ENCODE measurements around the gene FANK1.

Gene FANK1

DNA sequence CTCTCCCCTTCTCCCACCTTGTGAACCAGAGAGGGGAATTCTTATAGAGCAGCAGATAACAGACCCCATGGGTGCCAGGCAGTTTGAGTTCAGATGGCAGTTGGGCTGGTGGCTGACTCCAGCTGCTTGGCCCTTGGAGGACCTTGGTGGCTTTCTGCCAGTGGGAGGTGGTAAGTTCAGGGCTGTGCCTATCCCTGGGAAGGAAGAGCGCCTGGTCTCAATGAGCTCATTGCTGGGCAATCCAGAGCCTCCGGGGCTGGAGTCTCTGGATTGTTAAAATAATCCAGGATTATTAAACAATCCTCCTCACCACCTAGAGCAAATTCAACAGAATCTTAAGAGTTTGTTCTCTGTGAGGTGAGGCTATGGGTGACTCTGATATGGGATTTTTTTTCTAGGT, 105.2 kb downstream of the FANK1 start:
- no peaks in the 10 kb centered on the region for H3K27me3 ChIP-seq (replicated peaks; ENCODE audit: control insufficient read depth, insufficient read depth, low read length, poor library complexity, severe bottlenecking)
- H3K4me3 ChIP-seq (ENCODE audit: insufficient read depth, low read depth, low read length, poor library complexity, severe bottlenecking), result no peak overlapping the region
- no peak overlapping the region for H3K27ac ChIP-seq (ENCODE audit: insufficient read depth, low read length, poor library complexity, severe bottlenecking)
- DNase-seq, result no peak
- no peaks in the 10 kb centered on the region for H3K9me3 ChIP-seq (ENCODE audit: control insufficient read depth, low read length)
- no peaks in the 10 kb centered on the region for H3K36me3 ChIP-seq (ENCODE audit: control insufficient read depth, insufficient read depth, low read length)
- no peaks in the 10 kb centered on the region for H3K4me1 ChIP-seq (ENCODE audit: control insufficient read depth, insufficient read depth, low read length, poor library complexity, severe bottlenecking)

DNA sequence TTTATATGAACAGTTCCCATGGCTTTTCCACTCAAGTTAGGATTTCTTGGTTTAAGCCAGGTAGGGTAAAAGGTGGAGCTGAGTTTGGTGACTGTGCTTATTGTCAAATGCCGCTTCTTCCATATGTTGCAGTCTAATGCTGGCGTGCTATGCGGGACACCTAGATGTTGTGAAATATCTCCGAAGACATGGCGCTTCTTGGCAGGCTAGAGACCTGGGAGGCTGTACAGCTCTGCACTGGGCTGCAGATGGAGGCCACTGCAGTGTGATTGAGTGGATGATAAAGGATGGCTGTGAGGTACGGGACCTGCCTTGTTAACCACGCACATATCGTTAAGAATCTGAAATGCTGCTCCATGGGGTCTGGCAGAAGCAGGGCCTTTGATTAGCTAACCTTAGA, 108.4 kb downstream of the FANK1 start:
- no peak for DNase-seq
- no peak overlapping the region for H3K4me3 ChIP-seq (ENCODE audit: insufficient read depth, low read depth, low read length, poor library complexity, severe bottlenecking)
- no peaks in the 10 kb centered on the region for H3K9me3 ChIP-seq (ENCODE audit: control insufficient read depth, low read length)
- H3K27ac ChIP-seq (ENCODE audit: insufficient read depth, low read length, poor library complexity, severe bottlenecking), result no peak overlapping the region
- no peaks in the 10 kb centered on the region for H3K27me3 ChIP-seq (replicated peaks; ENCODE audit: control insufficient read depth, insufficient read depth, low read length, poor library complexity, severe bottlenecking)
- H3K4me1 ChIP-seq (ENCODE audit: control insufficient read depth, insufficient read depth, low read length, poor library complexity, severe bottlenecking), result no peaks in the 10 kb centered on the region
- H3K36me3 ChIP-seq (ENCODE audit: control insufficient read depth, insufficient read depth, low read length), result no peaks in the 10 kb centered on the region

GRCh38 chr10:126006264-126006663, 109.9 kb downstream of the FANK1 start:
- Histone ChIP-seq H3K27me3 (replicated peaks; ENCODE audit: control insufficient read depth, insufficient read depth, low read length, poor library complexity, severe bottlenecking) (no peaks in the 10 kb centered on the region), H3K4me1 (ENCODE audit: control insufficient read depth, insufficient read depth, low read length, poor library complexity, severe bottlenecking) (no peaks in the 10 kb centered on the region), H3K27ac (ENCODE audit: insufficient read depth, low read length, poor library complexity, severe bottlenecking) (no peak overlapping the region), H3K9me3 (ENCODE audit: control insufficient read depth, low read length) (no peaks in the 10 kb centered on the region), H3K4me3 (ENCODE audit: insufficient read depth, low read depth, low read length, poor library complexity, severe bottlenecking) (no peak overlapping the region), H3K36me3 (ENCODE audit: control insufficient read depth, insufficient read depth, low read length) (no peaks in the 10 kb centered on the region)
- DNase-seq, result no peak

- Histone ChIP-seq H3K4me3 (ENCODE audit: insufficient read depth, low read depth, low read length, poor library complexity, severe bottlenecking) (no peak overlapping the region), H3K27me3 (replicated peaks; ENCODE audit: control insufficient read depth, insufficient read depth, low read length, poor library complexity, severe bottlenecking) (no peaks in the 10 kb centered on the region), H3K9me3 (ENCODE audit: control insufficient read depth, low read length) (no peaks in the 10 kb centered on the region), H3K36me3 (ENCODE audit: control insufficient read depth, insufficient read depth, low read length) (no peaks in the 10 kb centered on the region), H3K4me1 (ENCODE audit: control insufficient read depth, insufficient read depth, low read length, poor library complexity, severe bottlenecking) (no peaks in the 10 kb centered on the region), H3K27ac (ENCODE audit: insufficient read depth, low read length, poor library complexity, severe bottlenecking) (no peak overlapping the region)
- no peak for DNase-seq
Observed at GRCh38 chr10:126006906-126007305, 110.5 kb downstream of the FANK1 start.

GRCh38 chr10:126009650-126010049, 113.3 kb downstream of the FANK1 start:
- H3K9me3 ChIP-seq (ENCODE audit: control insufficient read depth, low read length), result no peaks in the 10 kb centered on the region
- no peak for DNase-seq
- no peak overlapping the region for H3K4me3 ChIP-seq (ENCODE audit: insufficient read depth, low read depth, low read length, poor library complexity, severe bottlenecking)
- no peak overlapping the region for H3K27ac ChIP-seq (ENCODE audit: insufficient read depth, low read length, poor library complexity, severe bottlenecking)
- no peaks in the 10 kb centered on the region for H3K4me1 ChIP-seq (ENCODE audit: control insufficient read depth, insufficient read depth, low read length, poor library complexity, severe bottlenecking)
- no peaks in the 10 kb centered on the region for H3K36me3 ChIP-seq (ENCODE audit: control insufficient read depth, insufficient read depth, low read length)
- H3K27me3 ChIP-seq (replicated peaks; ENCODE audit: control insufficient read depth, insufficient read depth, low read length, poor library complexity, severe bottlenecking), result no peaks in the 10 kb centered on the region

DNA sequence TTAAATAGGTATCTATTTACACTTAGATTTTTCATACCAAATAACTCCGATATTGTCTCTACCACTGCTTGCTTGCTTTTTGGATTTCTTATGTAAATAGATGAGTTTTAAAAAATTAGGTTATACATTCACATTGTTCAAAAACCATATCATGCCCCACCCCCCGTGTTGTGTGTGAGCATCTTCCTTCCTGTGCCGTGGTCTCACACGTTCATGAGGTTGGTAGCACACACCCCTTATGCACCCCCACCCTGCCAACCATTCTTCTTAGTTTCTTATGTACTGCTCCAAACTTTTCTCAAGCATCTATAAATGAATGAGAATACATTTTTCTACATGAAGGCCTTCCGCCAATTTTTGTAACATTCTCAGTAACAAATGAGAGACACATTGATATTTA, 115.6 kb downstream of the FANK1 start:
- H3K4me1 ChIP-seq (ENCODE audit: control insufficient read depth, insufficient read depth, low read length, poor library complexity, severe bottlenecking), result no peaks in the 10 kb centered on the region
- H3K36me3 ChIP-seq (ENCODE audit: control insufficient read depth, insufficient read depth, low read length), result no peaks in the 10 kb centered on the region
- no peaks in the 10 kb centered on the region for H3K27me3 ChIP-seq (replicated peaks; ENCODE audit: control insufficient read depth, insufficient read depth, low read length, poor library complexity, severe bottlenecking)
- no peak overlapping the region for H3K4me3 ChIP-seq (ENCODE audit: insufficient read depth, low read depth, low read length, poor library complexity, severe bottlenecking)
- H3K27ac ChIP-seq (ENCODE audit: insufficient read depth, low read length, poor library complexity, severe bottlenecking), result no peak overlapping the region
- no peaks in the 10 kb centered on the region for H3K9me3 ChIP-seq (ENCODE audit: control insufficient read depth, low read length)
- DNase-seq, result no peak

DNA sequence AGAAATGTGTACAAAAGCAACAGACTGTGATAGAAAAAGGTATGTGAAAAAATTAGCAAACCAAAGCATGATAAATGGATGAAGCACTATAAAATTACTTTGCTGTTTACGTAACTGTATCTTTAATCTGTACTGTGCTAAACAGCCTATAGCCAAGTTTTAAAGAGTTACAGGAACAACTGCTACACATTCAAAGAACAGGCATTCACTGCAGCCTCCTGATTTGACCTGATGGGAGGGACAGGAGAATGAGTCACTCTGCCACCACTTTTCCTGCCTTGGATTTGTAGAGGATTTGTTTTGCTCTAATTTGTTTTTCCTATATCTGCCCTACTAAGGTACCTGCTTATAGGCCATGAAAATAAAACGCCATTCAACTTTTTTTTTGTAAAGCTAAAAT, 116.1 kb downstream of the FANK1 start:
- H3K27ac ChIP-seq (ENCODE audit: insufficient read depth, low read length, poor library complexity, severe bottlenecking), result no peak overlapping the region
- no peak for DNase-seq
- H3K36me3 ChIP-seq (ENCODE audit: control insufficient read depth, insufficient read depth, low read length), result no peaks in the 10 kb centered on the region
- no peaks in the 10 kb centered on the region for H3K9me3 ChIP-seq (ENCODE audit: control insufficient read depth, low read length)
- H3K4me1 ChIP-seq (ENCODE audit: control insufficient read depth, insufficient read depth, low read length, poor library complexity, severe bottlenecking), result no peaks in the 10 kb centered on the region
- H3K4me3 ChIP-seq (ENCODE audit: insufficient read depth, low read depth, low read length, poor library complexity, severe bottlenecking), result no peak overlapping the region
- no peaks in the 10 kb centered on the region for H3K27me3 ChIP-seq (replicated peaks; ENCODE audit: control insufficient read depth, insufficient read depth, low read length, poor library complexity, severe bottlenecking)

DNA sequence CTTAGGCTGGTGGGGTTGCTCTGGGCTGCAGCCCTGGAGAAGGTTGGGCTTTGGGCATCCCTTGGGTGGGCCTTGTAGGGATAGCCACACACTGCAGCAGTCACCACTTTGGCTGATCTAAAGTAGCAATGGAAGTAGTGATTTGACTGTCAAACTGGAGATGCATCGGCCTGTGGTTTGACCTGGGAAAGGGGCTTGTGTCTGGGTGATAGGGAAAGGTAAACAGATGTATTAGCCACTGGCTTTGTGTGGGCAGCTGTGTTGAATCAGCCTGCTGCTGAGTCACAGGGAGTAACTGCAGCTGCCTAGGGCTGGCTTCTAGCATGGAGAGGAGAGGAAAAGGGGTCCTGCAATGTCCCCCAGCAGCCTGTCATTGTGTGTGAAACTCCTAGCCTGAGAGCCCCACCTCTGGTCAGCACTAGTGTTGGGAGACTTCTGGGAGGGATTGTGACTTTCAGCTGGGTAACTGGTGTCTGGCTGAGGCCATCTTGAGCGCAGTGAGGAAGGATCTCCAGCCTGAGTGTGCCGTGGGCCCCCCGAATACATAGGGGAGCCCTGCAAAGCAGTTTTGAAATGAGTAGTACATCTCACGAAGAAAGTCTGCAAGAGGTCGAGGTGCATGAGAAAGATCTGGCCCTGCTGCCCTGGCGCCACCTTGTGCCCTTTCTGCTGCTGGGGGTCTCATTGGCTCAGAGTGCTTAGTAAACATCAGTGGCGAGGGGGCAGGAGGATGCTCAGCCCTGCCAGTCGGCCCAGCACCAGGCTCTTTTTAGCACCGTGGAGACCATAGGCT, 117.3 kb downstream of the FANK1 start:
- H3K4me1 ChIP-seq (ENCODE audit: control insufficient read depth, insufficient read depth, low read length, poor library complexity, severe bottlenecking), result no peaks in the 10 kb centered on the region
- no peak for DNase-seq
- H3K27me3 ChIP-seq (replicated peaks; ENCODE audit: control insufficient read depth, insufficient read depth, low read length, poor library complexity, severe bottlenecking), result no peaks in the 10 kb centered on the region
- H3K4me3 ChIP-seq (ENCODE audit: insufficient read depth, low read depth, low read length, poor library complexity, severe bottlenecking), result no peak overlapping the region
- H3K9me3 ChIP-seq (ENCODE audit: control insufficient read depth, low read length), result no peaks in the 10 kb centered on the region
- no peaks in the 10 kb centered on the region for H3K36me3 ChIP-seq (ENCODE audit: control insufficient read depth, insufficient read depth, low read length)
- H3K27ac ChIP-seq (ENCODE audit: insufficient read depth, low read length, poor library complexity, severe bottlenecking), result no peak overlapping the region

DNA sequence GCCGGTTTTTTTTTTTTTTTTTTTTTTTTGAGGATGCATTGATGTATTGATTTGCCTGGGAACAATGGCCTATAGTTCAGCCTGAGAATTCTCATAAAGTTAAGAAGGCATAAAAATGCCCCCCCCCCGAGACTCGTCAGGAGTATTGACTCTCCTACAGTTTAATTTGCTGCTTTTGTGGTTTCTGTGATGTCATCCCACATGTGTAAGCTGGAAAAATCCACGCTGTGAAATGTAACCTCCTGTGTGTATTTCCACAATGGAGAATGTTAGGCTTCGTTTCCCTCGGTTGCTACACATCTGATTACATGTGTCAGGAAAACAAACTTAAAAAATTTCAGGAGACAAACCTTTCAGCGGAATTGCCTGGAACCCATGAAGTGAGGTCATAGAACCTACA, 117.9 kb downstream of the FANK1 start:
- Histone ChIP-seq H3K36me3 (ENCODE audit: control insufficient read depth, insufficient read depth, low read length) (no peaks in the 10 kb centered on the region), H3K4me1 (ENCODE audit: control insufficient read depth, insufficient read depth, low read length, poor library complexity, severe bottlenecking) (no peaks in the 10 kb centered on the region), H3K27me3 (replicated peaks; ENCODE audit: control insufficient read depth, insufficient read depth, low read length, poor library complexity, severe bottlenecking) (no peaks in the 10 kb centered on the region), H3K9me3 (ENCODE audit: control insufficient read depth, low read length) (no peaks in the 10 kb centered on the region), H3K4me3 (ENCODE audit: insufficient read depth, low read depth, low read length, poor library complexity, severe bottlenecking) (no peak overlapping the region), H3K27ac (ENCODE audit: insufficient read depth, low read length, poor library complexity, severe bottlenecking) (no peak overlapping the region)
- no peak for DNase-seq

DNA sequence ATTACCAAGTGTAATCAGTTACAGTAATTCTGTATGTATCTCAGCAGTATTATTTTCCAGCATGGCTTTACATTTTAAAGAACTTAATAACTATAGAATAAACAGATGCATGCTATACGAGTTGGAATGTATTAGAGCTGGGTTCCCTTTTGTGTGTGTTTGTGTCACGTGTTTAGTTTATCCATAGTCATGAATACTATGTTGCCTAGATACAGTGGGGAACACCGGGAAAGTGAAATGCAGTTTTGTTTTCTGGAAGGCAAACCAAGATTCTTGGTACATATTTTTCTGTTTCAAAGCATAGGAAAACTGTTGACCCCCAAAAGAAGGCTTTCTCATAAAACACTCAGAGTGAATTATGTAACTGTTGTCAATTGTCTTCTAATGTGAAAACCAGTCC, 119.0 kb downstream of the FANK1 start:
- Histone ChIP-seq H3K4me3 (ENCODE audit: insufficient read depth, low read depth, low read length, poor library complexity, severe bottlenecking) (no peak overlapping the region), H3K9me3 (ENCODE audit: control insufficient read depth, low read length) (no peaks in the 10 kb centered on the region)
- no peak for DNase-seq

More for the DNA sequence above, 119.0 kb downstream of the FANK1 start:
- Histone ChIP-seq H3K27me3 (replicated peaks; ENCODE audit: control insufficient read depth, insufficient read depth, low read length, poor library complexity, severe bottlenecking) (no peaks in the 10 kb centered on the region), H3K4me1 (ENCODE audit: control insufficient read depth, insufficient read depth, low read length, poor library complexity, severe bottlenecking) (no peaks in the 10 kb centered on the region), H3K36me3 (ENCODE audit: control insufficient read depth, insufficient read depth, low read length) (no peaks in the 10 kb centered on the region), H3K27ac (ENCODE audit: insufficient read depth, low read length, poor library complexity, severe bottlenecking) (no peak overlapping the region)
